IPS DF 6.9 (cell line): ENCODE data around the gene FAM78B.
A peak's percentile ranks its signal among the peaks of the same experiment; 100 is the strongest.

Experiments used
- DNase-seq: peaks from one replicate; pipeline ENCODE4 v3.0.0-alpha.2; 2013; ENCODE audit warnings: low read depth, low spot score
- H3K27ac ChIP-seq: one replicate; pipeline ENCODE4 v1.5.1; 2013; ENCODE audit warnings: low read length, control low read depth
- H3K27me3 ChIP-seq: 2 replicates; pipeline ENCODE4 v1.6.1; 2013; ENCODE audit warnings: mild to moderate bottlenecking, low read length; ENCODE audit not compliant: control insufficient read depth, insufficient read depth
- H3K36me3 ChIP-seq: 2 replicates; pipeline ENCODE4 v1.6.1; 2013; ENCODE audit warnings: low read length; ENCODE audit not compliant: control insufficient read depth, insufficient read depth
- H3K4me1 ChIP-seq: 2 replicates; pipeline ENCODE4 v1.6.1; 2013; ENCODE audit warnings: low read length; ENCODE audit not compliant: control insufficient read depth, insufficient read depth
- H3K4me3 ChIP-seq: 2 replicates; pipeline ENCODE4 v1.5.1; 2013; ENCODE audit warnings: mild to moderate bottlenecking, low read length
- H3K9me3 ChIP-seq: 2 replicates; pipeline ENCODE4 v1.6.1; 2013; ENCODE audit warnings: low read length, inconsistent platforms; ENCODE audit not compliant: control insufficient read depth, insufficient read depth
- WGBS: extraction: QIAGEN DNeasy Blood & Tissue Kit; methylation state at CpG from one replicate; pipeline ENCODE4 v1.1.7; 2013; ENCODE audit warnings: mixed read lengths, missing lambda C conversion rate; ENCODE audit not compliant: insufficient read length, insufficient coverage; 5-methylcytosine and 5-hydroxymethylcytosine counted together

FAM78B gene

GRCh38 chr1:166166698-166167571 lies at the start of gene FAM78B:
Gene FAM78B (minus strand): TSS chr1:166167001. CDS start chr1:166166248, 753 bp downstream.
- DNase-seq, result no peak
- peaks cover 12% of the 10 kb centered on the region; the same call in 1 of the 2 replicates for H3K27me3 ChIP-seq
- H3K9me3 ChIP-seq, result no peaks in the 10 kb centered on the region
- H3K27ac ChIP-seq, result no peak within 1 kb of the TSS
- no peaks in the 10 kb centered on the region for H3K36me3 ChIP-seq
- peak within 1 kb of the TSS; percentile 29; the same call in 1 of the 2 replicates for H3K4me3 ChIP-seq
- H3K4me1 ChIP-seq, result no peaks in the 10 kb centered on the region
- no CpG with 5 or more reads among the region's 64 CpGs for WGBS

GRCh38 chr1:166202546-166202945 lies 35.7 kb upstream of the FAM78B start:
- DNase-seq, result no peak
- Histone ChIP-seq H3K9me3 (no peaks in the 10 kb centered on the region), H3K36me3 (no peaks in the 10 kb centered on the region), H3K4me3 (no peak overlapping the region), H3K4me1 (no peaks in the 10 kb centered on the region), H3K27me3 (no peaks in the 10 kb centered on the region), H3K27ac (no peak overlapping the region)
- no CpG with 5 or more reads among the region's 2 CpGs for WGBS

- no peak for DNase-seq
- no peaks in the 10 kb centered on the region for H3K27me3 ChIP-seq
- H3K4me1 ChIP-seq, result no peaks in the 10 kb centered on the region
- WGBS, result no CpG with 5 or more reads among the region's 2 CpGs
- no peak overlapping the region for H3K27ac ChIP-seq
- no peaks in the 10 kb centered on the region for H3K9me3 ChIP-seq
- no peak overlapping the region for H3K4me3 ChIP-seq
- H3K36me3 ChIP-seq, result no peaks in the 10 kb centered on the region
Measured at GRCh38 chr1:166200743-166201142, 33.9 kb upstream of the FAM78B start.

GRCh38 chr1:166197597-166197996 lies 30.8 kb upstream of the FAM78B start:
- WGBS, result no CpG with 5 or more reads among the region's 1 CpG
- no peaks in the 10 kb centered on the region for H3K27me3 ChIP-seq
- no peak for DNase-seq
- no peak overlapping the region for H3K4me3 ChIP-seq
- H3K4me1 ChIP-seq, result no peaks in the 10 kb centered on the region
- no peak overlapping the region for H3K27ac ChIP-seq
- H3K9me3 ChIP-seq, result no peaks in the 10 kb centered on the region
- no peaks in the 10 kb centered on the region for H3K36me3 ChIP-seq

GRCh38 chr1:166197141-166197540 lies 30.3 kb upstream of the FAM78B start:
- H3K27me3 ChIP-seq, result no peaks in the 10 kb centered on the region
- H3K36me3 ChIP-seq, result no peaks in the 10 kb centered on the region
- no CpG with 5 or more reads among the region's 1 CpG for WGBS
- H3K4me1 ChIP-seq, result no peaks in the 10 kb centered on the region
- no peak for DNase-seq
- no peaks in the 10 kb centered on the region for H3K9me3 ChIP-seq
- H3K27ac ChIP-seq, result no peak overlapping the region
- H3K4me3 ChIP-seq, result no peak overlapping the region

- Histone ChIP-seq H3K27ac (no peak overlapping the region), H3K27me3 (no peaks in the 10 kb centered on the region), H3K4me1 (no peaks in the 10 kb centered on the region), H3K9me3 (no peaks in the 10 kb centered on the region), H3K4me3 (no peak overlapping the region), H3K36me3 (no peaks in the 10 kb centered on the region)
- 100% methylated on average over 1 of the region's 5 CpGs for WGBS
- no peak for DNase-seq
Measured at GRCh38 chr1:166193057-166193698, 26.4 kb upstream of the FAM78B start.

GRCh38 chr1:166190400-166190799 lies 23.6 kb upstream of the FAM78B start:
- Histone ChIP-seq H3K9me3 (no peaks in the 10 kb centered on the region), H3K4me3 (no peak overlapping the region), H3K36me3 (no peaks in the 10 kb centered on the region), H3K27ac (no peak overlapping the region), H3K27me3 (no peaks in the 10 kb centered on the region), H3K4me1 (no peaks in the 10 kb centered on the region)
- WGBS, result no CpG with 5 or more reads among the region's 4 CpGs
- DNase-seq, result no peak

- H3K4me1 ChIP-seq, result no peaks in the 10 kb centered on the region
- H3K36me3 ChIP-seq, result no peaks in the 10 kb centered on the region
- WGBS, result no CpG with 5 or more reads among the region's 2 CpGs
- no peak for DNase-seq
- H3K9me3 ChIP-seq, result no peaks in the 10 kb centered on the region
- no peak overlapping the region for H3K4me3 ChIP-seq
- no peaks in the 10 kb centered on the region for H3K27me3 ChIP-seq
- H3K27ac ChIP-seq, result no peak overlapping the region
Measured at GRCh38 chr1:166189126-166189525, 22.3 kb upstream of the FAM78B start.

GRCh38 chr1:166185526-166185925 lies 18.7 kb upstream of the FAM78B start:
- Histone ChIP-seq H3K27me3 (no peaks in the 10 kb centered on the region), H3K27ac (no peak overlapping the region), H3K4me3 (no peak overlapping the region), H3K9me3 (no peaks in the 10 kb centered on the region), H3K36me3 (no peaks in the 10 kb centered on the region), H3K4me1 (no peaks in the 10 kb centered on the region)
- DNase-seq, result no peak
- WGBS, result no CpG with 5 or more reads among the region's 4 CpGs

GRCh38 chr1:166184897-166185296 lies 18.1 kb upstream of the FAM78B start:
- no peak for DNase-seq
- Histone ChIP-seq H3K36me3 (no peaks in the 10 kb centered on the region), H3K9me3 (no peaks in the 10 kb centered on the region), H3K27ac (no peak overlapping the region), H3K4me3 (no peak overlapping the region), H3K4me1 (no peaks in the 10 kb centered on the region), H3K27me3 (no peaks in the 10 kb centered on the region)
- WGBS, result no CpG with 5 or more reads among the region's 6 CpGs
